Measurements from ENCODE around the gene HELQ.

DNA sequence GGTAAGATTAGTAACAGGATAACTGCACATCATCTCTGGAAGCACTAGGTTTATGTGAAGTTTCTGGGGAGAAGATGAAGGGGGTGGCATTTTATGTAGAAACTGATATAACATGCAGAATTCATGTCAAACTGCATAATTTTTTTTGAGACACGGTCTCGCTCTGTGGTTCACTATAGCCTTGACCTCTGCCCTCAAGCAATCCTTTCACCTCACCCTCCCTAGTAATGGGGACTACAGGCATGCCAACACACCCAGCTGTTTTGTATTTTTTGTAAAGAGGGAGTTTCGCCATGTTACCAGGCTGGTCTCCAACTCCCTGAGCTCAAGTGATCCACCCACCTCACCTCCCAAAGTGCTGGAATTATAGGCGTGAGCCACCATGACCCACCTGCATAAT lies 17.8 kb upstream of the HELQ start:
- TF ChIP-seq, protein P1, sequence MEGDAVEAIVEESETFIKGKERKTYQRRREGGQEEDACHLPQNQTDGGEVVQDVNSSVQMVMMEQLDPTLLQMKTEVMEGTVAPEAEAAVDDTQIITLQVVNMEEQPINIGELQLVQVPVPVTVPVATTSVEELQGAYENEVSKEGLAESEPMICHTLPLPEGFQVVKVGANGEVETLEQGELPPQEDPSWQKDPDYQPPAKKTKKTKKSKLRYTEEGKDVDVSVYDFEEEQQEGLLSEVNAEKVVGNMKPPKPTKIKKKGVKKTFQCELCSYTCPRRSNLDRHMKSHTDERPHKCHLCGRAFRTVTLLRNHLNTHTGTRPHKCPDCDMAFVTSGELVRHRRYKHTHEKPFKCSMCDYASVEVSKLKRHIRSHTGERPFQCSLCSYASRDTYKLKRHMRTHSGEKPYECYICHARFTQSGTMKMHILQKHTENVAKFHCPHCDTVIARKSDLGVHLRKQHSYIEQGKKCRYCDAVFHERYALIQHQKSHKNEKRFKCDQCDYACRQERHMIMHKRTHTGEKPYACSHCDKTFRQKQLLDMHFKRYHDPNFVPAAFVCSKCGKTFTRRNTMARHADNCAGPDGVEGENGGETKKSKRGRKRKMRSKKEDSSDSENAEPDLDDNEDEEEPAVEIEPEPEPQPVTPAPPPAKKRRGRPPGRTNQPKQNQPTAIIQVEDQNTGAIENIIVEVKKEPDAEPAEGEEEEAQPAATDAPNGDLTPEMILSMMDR (IDR thresholded peaks at IDR 0.05), result no peak
- TF ChIP-seq, protein P2, sequence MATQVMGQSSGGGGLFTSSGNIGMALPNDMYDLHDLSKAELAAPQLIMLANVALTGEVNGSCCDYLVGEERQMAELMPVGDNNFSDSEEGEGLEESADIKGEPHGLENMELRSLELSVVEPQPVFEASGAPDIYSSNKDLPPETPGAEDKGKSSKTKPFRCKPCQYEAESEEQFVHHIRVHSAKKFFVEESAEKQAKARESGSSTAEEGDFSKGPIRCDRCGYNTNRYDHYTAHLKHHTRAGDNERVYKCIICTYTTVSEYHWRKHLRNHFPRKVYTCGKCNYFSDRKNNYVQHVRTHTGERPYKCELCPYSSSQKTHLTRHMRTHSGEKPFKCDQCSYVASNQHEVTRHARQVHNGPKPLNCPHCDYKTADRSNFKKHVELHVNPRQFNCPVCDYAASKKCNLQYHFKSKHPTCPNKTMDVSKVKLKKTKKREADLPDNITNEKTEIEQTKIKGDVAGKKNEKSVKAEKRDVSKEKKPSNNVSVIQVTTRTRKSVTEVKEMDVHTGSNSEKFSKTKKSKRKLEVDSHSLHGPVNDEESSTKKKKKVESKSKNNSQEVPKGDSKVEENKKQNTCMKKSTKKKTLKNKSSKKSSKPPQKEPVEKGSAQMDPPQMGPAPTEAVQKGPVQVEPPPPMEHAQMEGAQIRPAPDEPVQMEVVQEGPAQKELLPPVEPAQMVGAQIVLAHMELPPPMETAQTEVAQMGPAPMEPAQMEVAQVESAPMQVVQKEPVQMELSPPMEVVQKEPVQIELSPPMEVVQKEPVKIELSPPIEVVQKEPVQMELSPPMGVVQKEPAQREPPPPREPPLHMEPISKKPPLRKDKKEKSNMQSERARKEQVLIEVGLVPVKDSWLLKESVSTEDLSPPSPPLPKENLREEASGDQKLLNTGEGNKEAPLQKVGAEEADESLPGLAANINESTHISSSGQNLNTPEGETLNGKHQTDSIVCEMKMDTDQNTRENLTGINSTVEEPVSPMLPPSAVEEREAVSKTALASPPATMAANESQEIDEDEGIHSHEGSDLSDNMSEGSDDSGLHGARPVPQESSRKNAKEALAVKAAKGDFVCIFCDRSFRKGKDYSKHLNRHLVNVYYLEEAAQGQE (IDR thresholded peaks at IDR 0.05; ENCODE audit: insufficient read depth in 1 of 2, low read depth in 2 of 2, low read length in 1 of 2), result no peak
